ENCODE results near the gene CCDC142.

GRCh38 chr2:74497777-74498499, 15.1 kb upstream of the CCDC142 start:
- TF ChIP-seq CTCF (IDR thresholded peaks at IDR 0.05) = no peak
- TF ChIP-seq POLR2AphosphoS5 (IDR thresholded peaks at IDR 0.05) = no peak

Measured in prostate gland (tissue), 2 donors.